Muscle layer of duodenum (tissue), 2 donors: ENCODE results near the gene THADA.
"Not testable (repeated sequence)": the region's sequence is repeated elsewhere in the genome, so short reads cannot be mapped to it uniquely, and the experiment has no call there.

Source experiments
- H3K27ac ChIP-seq: one replicate; pipeline ENCODE4 v1.7.0; 2013; ENCODE audit warnings: mild to moderate bottlenecking, low read length
- H3K27me3 ChIP-seq: one replicate; pipeline ENCODE4 v1.7.0; 2013; ENCODE audit warnings: low read depth, mild to moderate bottlenecking, control low read depth, low read length
- H3K36me3 ChIP-seq, 2 donors: one replicate each; pipeline ENCODE4 v1.7.0; 2013; ENCODE audit warnings: low read length in 2 of 2, control low read depth in 1 of 2, mild to moderate bottlenecking in 1 of 2; ENCODE audit not compliant: insufficient read depth in 2 of 2, control insufficient read depth in 1 of 2
- H3K4me1 ChIP-seq, 2 donors: one replicate each; pipeline ENCODE4 v1.7.0; 2013; ENCODE audit warnings: low read length in 2 of 2, mild to moderate bottlenecking in 2 of 2, control low read depth in 1 of 2, moderate library complexity in 1 of 2; ENCODE audit not compliant: insufficient read depth in 2 of 2, control insufficient read depth in 1 of 2
- H3K4me3 ChIP-seq, 2 donors: one replicate each; pipeline ENCODE4 v1.7.0; 2013; ENCODE audit warnings: low read length in 2 of 2, low read depth in 1 of 2, mild to moderate bottlenecking in 1 of 2
- H3K9me3 ChIP-seq, 2 donors: one replicate each; pipeline ENCODE4 v1.7.0; 2013; ENCODE audit warnings: low read length in 2 of 2, control low read depth in 1 of 2, mild to moderate bottlenecking in 1 of 2; ENCODE audit not compliant: control insufficient read depth in 1 of 2
- donor health status: healthy.

Gene THADA

GRCh38 chr2:43289331-43289730 lies 306.5 kb downstream of the THADA start:
- Histone ChIP-seq H3K9me3 (peaks cover 0 to 5% of the 10 kb centered on the region in 2 donors), H3K27me3 (no peaks in the 10 kb centered on the region), H3K36me3 (peaks cover 19 to 26% of the 10 kb centered on the region in 2 donors), H3K4me3 (no peak overlapping the region), H3K27ac (no peak overlapping the region), H3K4me1 (peaks cover 0 to 4% of the 10 kb centered on the region in 2 donors)

GRCh38 chr2:43288417-43289305 lies 307.2 kb downstream of the THADA start:
- Histone ChIP-seq H3K4me3 (no peak overlapping the region), H3K9me3 (peaks cover 0 to 5% of the 10 kb centered on the region in 2 donors), H3K27ac (no peak overlapping the region), H3K27me3 (no peaks in the 10 kb centered on the region), H3K4me1 (no peaks in the 10 kb centered on the region), H3K36me3 (peaks cover 19 to 32% of the 10 kb centered on the region in 2 donors)

- peaks cover 10 to 47% of the 10 kb centered on the region in 2 donors for H3K36me3 ChIP-seq
- no peaks in the 10 kb centered on the region for H3K27me3 ChIP-seq
- H3K4me3 ChIP-seq: no peak overlapping the region
- H3K27ac ChIP-seq: no peak overlapping the region
- H3K9me3 ChIP-seq: peaks cover 0 to 5% of the 10 kb centered on the region in 2 donors
- no peaks in the 10 kb centered on the region for H3K4me1 ChIP-seq
Observed at GRCh38 chr2:43285987-43286386, 309.9 kb downstream of the THADA start.

GRCh38 chr2:43284967-43285366 lies 310.9 kb downstream of the THADA start:
- H3K36me3 ChIP-seq: peaks cover 11 to 47% of the 10 kb centered on the region in 2 donors

GRCh38 chr2:43284347-43284746 lies 311.5 kb downstream of the THADA start:
- H3K27me3 ChIP-seq, H3K9me3 ChIP-seq, H3K4me1 ChIP-seq, H3K27ac ChIP-seq, H3K4me3 ChIP-seq: not testable (repeated sequence)
- peaks cover 16 to 52% of the 10 kb centered on the region in 2 donors for H3K36me3 ChIP-seq

More at GRCh38 chr2:43284967-43285366, 310.9 kb downstream of the THADA start:
- peaks cover 0 to 5% of the 10 kb centered on the region in 2 donors for H3K9me3 ChIP-seq
- H3K27ac ChIP-seq: no peak overlapping the region
- H3K4me1 ChIP-seq: no peaks in the 10 kb centered on the region
- H3K4me3 ChIP-seq: no peak overlapping the region
- H3K27me3 ChIP-seq: no peaks in the 10 kb centered on the region

GRCh38 chr2:43280994-43281393 lies 314.8 kb downstream of the THADA start:
- H3K9me3 ChIP-seq: peaks cover 0 to 5% of the 10 kb centered on the region in 2 donors
- peaks cover 9 to 41% of the 10 kb centered on the region in 2 donors for H3K36me3 ChIP-seq
- H3K27me3 ChIP-seq: no peaks in the 10 kb centered on the region
- no peak overlapping the region for H3K27ac ChIP-seq
- H3K4me1 ChIP-seq: peaks cover 13 to 28% of the 10 kb centered on the region in 2 donors
- H3K4me3 ChIP-seq: no peak overlapping the region

GRCh38 chr2:43279317-43279840 lies 316.5 kb downstream of the THADA start:
- H3K27me3 ChIP-seq: no peaks in the 10 kb centered on the region
- H3K9me3 ChIP-seq: peaks cover 0 to 1% of the 10 kb centered on the region in 2 donors
- H3K4me3 ChIP-seq: no peak overlapping the region
- H3K27ac ChIP-seq: no peak overlapping the region
- H3K36me3 ChIP-seq: peaks cover 6 to 26% of the 10 kb centered on the region in 2 donors
- peaks cover 18 to 41% of the 10 kb centered on the region in 2 donors for H3K4me1 ChIP-seq

- H3K27ac ChIP-seq: no peak overlapping the region
Observed at GRCh38 chr2:43278564-43279220, 317.1 kb downstream of the THADA start.

GRCh38 chr2:43276962-43277391 lies 318.9 kb downstream of the THADA start:
- H3K27ac ChIP-seq: peak overlapping the region; percentile 56
- H3K36me3 ChIP-seq: peaks cover 6 to 7% of the 10 kb centered on the region in 2 donors
- H3K4me3 ChIP-seq: no peak overlapping the region
- H3K9me3 ChIP-seq: no peaks in the 10 kb centered on the region
- peaks cover 18 to 47% of the 10 kb centered on the region in 2 donors for H3K4me1 ChIP-seq
- H3K27me3 ChIP-seq: no peaks in the 10 kb centered on the region

More at GRCh38 chr2:43278564-43279220, 317.1 kb downstream of the THADA start:
- peaks cover 18 to 44% of the 10 kb centered on the region in 2 donors for H3K4me1 ChIP-seq
- H3K9me3 ChIP-seq: no peaks in the 10 kb centered on the region
- peaks cover 6 to 21% of the 10 kb centered on the region in 2 donors for H3K36me3 ChIP-seq
- H3K4me3 ChIP-seq: no peak overlapping the region
- H3K27me3 ChIP-seq: no peaks in the 10 kb centered on the region

GRCh38 chr2:43276266-43276941 lies 319.4 kb downstream of the THADA start:
- Histone ChIP-seq H3K27ac (peak overlapping the region; percentile 56), H3K4me3 (no peak overlapping the region), H3K4me1 (peaks cover 18 to 47% of the 10 kb centered on the region in 2 donors), H3K9me3 (no peaks in the 10 kb centered on the region), H3K36me3 (peaks cover 5 to 6% of the 10 kb centered on the region in 2 donors), H3K27me3 (no peaks in the 10 kb centered on the region)
